H1 (cell line): ENCODE data around the gene MRPS12. TPM values are rescaled to one million over a fixed set of nuclear protein-coding genes. Genes with fewer than 3 reads are reported as not detected.

Experiments used
- CTCF ChIA-PET: fragments of 300-600 bp; sonication (Branson Sonifier 250); formaldehyde crosslinking; loops from one replicate; lab custom pipeline; 2021; ENCODE audit not compliant: partially characterized antibody; lab: Charles Lee
- POLR2A ChIA-PET: fragments of 300-600 bp; sonication (Branson Sonifier 250); formaldehyde crosslinking; loops from one replicate; lab custom pipeline; 2021; ENCODE audit warnings: inconsistent platforms; ENCODE audit not compliant: partially characterized antibody; lab: Charles Lee
- DNase-seq, 2 experiments: peaks; one replicate each; pipeline versions ENCODE4 v3.0.0 to v3.0.0-alpha.2; 2010 to 2022; ENCODE audit warnings: low spot score in 2 of 2, low read depth in 1 of 2, mixed read lengths in 1 of 2
- FAIRE-seq: peaks from 2 replicates; lab custom pipeline; 2011; peaks lifted over from hg19 to GRCh38; lab: Jason Lieb, UNC
- H2AFZ ChIP-seq: 2 replicates; pipeline ENCODE4 v1.8.1; 2012; ENCODE audit warnings: low read length, inconsistent platforms
- H2AK5ac ChIP-seq: 2 replicates; pipeline ENCODE4 v1.6.1; 2013; ENCODE audit warnings: low read depth, low read length
- H2BK120ac ChIP-seq: replicated peaks from 2 replicates; pipeline ENCODE3; 2013; ENCODE audit warnings: low read depth, low read length, inconsistent platforms
- H2BK12ac ChIP-seq: 2 replicates; pipeline ENCODE4 v1.6.1; 2013; ENCODE audit warnings: low read depth, low read length
- H2BK15ac ChIP-seq: 2 replicates; pipeline ENCODE4 v1.6.1; 2013; ENCODE audit warnings: low read length
- H2BK20ac ChIP-seq: 2 replicates; pipeline ENCODE4 v1.6.1; 2013; ENCODE audit warnings: low read length
- H2BK5ac ChIP-seq: 2 replicates; pipeline ENCODE4 v1.6.1; 2013; ENCODE audit warnings: low read depth, low read length
- H3K14ac ChIP-seq: 2 replicates; pipeline ENCODE4 v1.6.1; 2013; ENCODE audit warnings: inconsistent platforms; ENCODE audit not compliant: insufficient read length
- H3K18ac ChIP-seq: 2 replicates; pipeline ENCODE4 v1.6.1; 2013; ENCODE audit warnings: low read length; ENCODE audit errors: extremely low read depth
- H3K23ac ChIP-seq: 2 replicates; pipeline ENCODE4 v1.6.1; 2013; ENCODE audit warnings: inconsistent platforms; ENCODE audit not compliant: insufficient read length
- H3K23me2 ChIP-seq: 2 replicates; pipeline ENCODE4 v1.6.1; 2013; ENCODE audit warnings: low read depth, low read length
- H3K27ac ChIP-seq: 2 replicates; pipeline ENCODE4 v1.6.1; 2011; ENCODE audit warnings: low read depth, low read length, inconsistent platforms
- H3K27me3 ChIP-seq, 4 experiments: replicated peaks in 1 of 4; 1 replicate in 1 of 4; 2 replicates in 3 of 4; pipeline versions ENCODE4 v1.6.1 to v1.8.1; 2011 to 2013; ENCODE audit warnings: low read length in 3 of 4, mild to moderate bottlenecking in 3 of 4, inconsistent platforms in 2 of 4, mixed read lengths in 2 of 4, moderate library complexity in 1 of 4; ENCODE audit not compliant: control insufficient read depth in 3 of 4, insufficient read depth in 3 of 4; ENCODE audit errors: extremely low read depth in 1 of 4
- H3K36me3 ChIP-seq, 4 experiments: 2 replicates each; pipeline versions ENCODE4 v1.6.1 to v1.8.1; 2011 to 2013; ENCODE audit warnings: mild to moderate bottlenecking in 4 of 4, low read length in 3 of 4, moderate library complexity in 2 of 4, control low read depth in 1 of 4, inconsistent platforms in 1 of 4; ENCODE audit not compliant: insufficient read depth in 4 of 4, control insufficient read depth in 2 of 4
- H3K4ac ChIP-seq: replicated peaks from 2 replicates; pipeline ENCODE3; 2013; ENCODE audit warnings: low read length, low read depth, mixed read lengths, inconsistent platforms; ENCODE audit not compliant: insufficient read length
- H3K4me1 ChIP-seq, 4 experiments: replicated peaks in 1 of 4; 1 replicate in 1 of 4; 2 replicates in 3 of 4; pipeline versions ENCODE4 v1.6.1 to v1.8.1; 2011 to 2013; ENCODE audit warnings: low read length in 3 of 4, inconsistent platforms in 2 of 4, mixed read lengths in 1 of 4; ENCODE audit not compliant: insufficient read depth in 4 of 4, control insufficient read depth in 3 of 4
- H3K4me2 ChIP-seq, 2 experiments: 2 replicates each; pipeline versions ENCODE4 v1.6.1 to v1.8.1; 2011 to 2013; ENCODE audit warnings: low read depth in 2 of 2, low read length in 2 of 2, control low read depth in 1 of 2, inconsistent platforms in 1 of 2, mild to moderate bottlenecking in 1 of 2; ENCODE audit not compliant: insufficient read depth in 1 of 2
- H3K4me3 ChIP-seq, 4 experiments: fragments of 200-600, 300-600 bp in 1 of 4; sonication (generic), shearing (Covaris generic), sonication (Bioruptor Twin) in 1 of 4; 2 replicates each; pipeline versions ENCODE4 v1.5.1 to v1.8.1; 2011 to 2016; ENCODE audit warnings: low read length in 4 of 4, low read depth in 3 of 4, control low read depth in 2 of 4, inconsistent platforms in 2 of 4, mild to moderate bottlenecking in 2 of 4, mixed read lengths in 1 of 4, moderate library complexity in 1 of 4; ENCODE audit not compliant: insufficient read depth in 2 of 4; ENCODE audit errors: extremely low read depth in 1 of 4
- H3K56ac ChIP-seq: replicated peaks from 2 replicates; pipeline ENCODE3; 2013; ENCODE audit warnings: low read depth, mild to moderate bottlenecking, mixed read lengths, low read length, inconsistent platforms; ENCODE audit not compliant: insufficient read length
- H3K79me1 ChIP-seq: 2 replicates; pipeline ENCODE4 v1.6.1; 2013; ENCODE audit warnings: low read depth, low read length, control low read depth
- H3K79me2 ChIP-seq, 2 experiments: 2 replicates each; pipeline versions ENCODE4 v1.6.1 to v1.8.1; 2012 to 2013; ENCODE audit warnings: low read length in 2 of 2, mild to moderate bottlenecking in 2 of 2, inconsistent platforms in 1 of 2; ENCODE audit not compliant: insufficient read depth in 2 of 2, control insufficient read depth in 1 of 2
- H3K9ac ChIP-seq, 4 experiments: replicated peaks in 1 of 4; 1 replicate in 1 of 4; 2 replicates in 3 of 4; pipeline versions ENCODE4 v1.6.1 to v1.8.1; 2011 to 2013; ENCODE audit warnings: low read depth in 3 of 4, low read length in 3 of 4, control low read depth in 2 of 4, mild to moderate bottlenecking in 2 of 4, moderate library complexity in 2 of 4, inconsistent platforms in 1 of 4; ENCODE audit errors: extremely low read depth in 1 of 4
- H3K9me3 ChIP-seq, 2 experiments: 2 replicates each; pipeline versions ENCODE4 v1.6.1 to v1.8.1; 2012 to 2013; ENCODE audit warnings: mild to moderate bottlenecking in 2 of 2, moderate library complexity in 2 of 2, control low read depth in 1 of 2, inconsistent platforms in 1 of 2, low read depth in 1 of 2, low read length in 1 of 2, mixed read lengths in 1 of 2; ENCODE audit not compliant: insufficient read depth in 2 of 2
- H4K20me1 ChIP-seq, 2 experiments: replicated peaks in 1 of 2; 2 replicates each; pipeline versions ENCODE3 to v1.8.1; 2011 to 2013; ENCODE audit warnings: inconsistent platforms in 2 of 2, low read length in 2 of 2, mild to moderate bottlenecking in 1 of 2; ENCODE audit not compliant: insufficient read depth in 2 of 2, control insufficient read depth in 1 of 2
- H4K5ac ChIP-seq: 2 replicates; pipeline ENCODE4 v1.6.1; 2013; ENCODE audit warnings: low read length, low read depth, mixed read lengths, inconsistent platforms; ENCODE audit not compliant: insufficient read length
- H4K8ac ChIP-seq: 2 replicates; pipeline ENCODE4 v1.8.0; 2013; ENCODE audit warnings: mild to moderate bottlenecking, moderate library complexity, low read length, inconsistent platforms; ENCODE audit not compliant: insufficient read depth; ENCODE audit errors: extremely low read depth
- H4K91ac ChIP-seq: replicated peaks from 2 replicates; pipeline ENCODE3; 2013; ENCODE audit warnings: low read length, mixed read lengths, inconsistent platforms; ENCODE audit not compliant: insufficient read length
- BRCA1 ChIP-seq: IDR thresholded peaks from 2 replicates; pipeline ENCODE4 v1.6.1; 2012; ENCODE audit warnings: low read depth, low read length, improper control_type of control experiment
- CHD1 ChIP-seq: IDR thresholded peaks from 2 replicates; pipeline ENCODE4 v1.6.1; 2012; ENCODE audit warnings: low read depth, low read length, improper control_type of control experiment
- HDAC2 ChIP-seq, 2 experiments: fragments of 300-600 bp in 1 of 2; sonication (generic) in 1 of 2; IDR thresholded peaks; 2 replicates each; pipeline ENCODE4 v1.6.1; 2011 to 2012; ENCODE audit warnings: low read depth in 2 of 2, low read length in 2 of 2, mild to moderate bottlenecking in 2 of 2, moderate library complexity in 2 of 2, borderline replicate concordance in 1 of 2, inconsistent platforms in 1 of 2
- NRF1 ChIP-seq: IDR thresholded peaks from 2 replicates; pipeline ENCODE4 v1.6.1; 2011; ENCODE audit warnings: mild to moderate bottlenecking, low read depth, low read length, improper control_type of control experiment
- RAD21 ChIP-seq, 2 experiments: IDR thresholded peaks in 1 of 2; conservative IDR thresholded peaks in 1 of 2; 2 replicates each; pipeline ENCODE4 v1.6.1; 2011; ENCODE audit warnings: low read depth in 2 of 2, low read length in 2 of 2, improper control_type of control experiment in 1 of 2, inconsistent platforms in 1 of 2, mild to moderate bottlenecking in 1 of 2, moderate library complexity in 1 of 2
- RNF2 ChIP-seq: fragments of 200-900, 300-1000 bp; sonication (generic); IDR thresholded peaks from 2 replicates; pipeline ENCODE4 v1.7.1; 2016; ENCODE audit warnings: borderline replicate concordance, low read depth, mild to moderate bottlenecking, antibody characterized with exemption, low read length; ENCODE audit not compliant: poor library complexity, severe bottlenecking; ENCODE audit errors: missing control alignments
- SIRT6 ChIP-seq: IDR thresholded peaks from one replicate; pipeline ENCODE4 v1.7.1; 2012; ENCODE audit warnings: low read length, inconsistent platforms
- SP1 ChIP-seq: IDR thresholded peaks from 2 replicates; pipeline ENCODE4 v1.6.1; 2011; ENCODE audit warnings: low read depth, low read length
- SP4 ChIP-seq: IDR thresholded peaks from 2 replicates; pipeline ENCODE4 v1.6.1; 2012; ENCODE audit warnings: low read length, inconsistent platforms
- TAF1 ChIP-seq: IDR thresholded peaks from 2 replicates; pipeline ENCODE4 v1.6.1; 2011; ENCODE audit warnings: mild to moderate bottlenecking, low read depth, low read length
- WGBS, 2 experiments: shearing (Covaris generic) in 1 of 2; methylation state at CpG; one replicate each; pipeline versions ENCODE4 v1.1.6 to v1.1.7; 2013 to 2015; ENCODE audit warnings: low lambda C conversion rate in 2 of 2, mixed read lengths in 2 of 2, inconsistent platforms in 1 of 2, low coverage in 1 of 2, missing lambda C conversion rate in 1 of 2; ENCODE audit not compliant: insufficient replicate concordance in 2 of 2, insufficient coverage in 1 of 2, insufficient read length in 1 of 2; ENCODE audit errors: extremely low coverage in 1 of 2, missing lambda C conversion rate in 1 of 2; 5-methylcytosine and 5-hydroxymethylcytosine counted together
- polyA plus RNA-seq, 7 experiments: library from polyadenylated mRNA; depleted of rRNA in 3 of 7; stranded (reverse) in 5 of 7; unstranded in 2 of 7; fragments of >200 nt in 5 of 7; fragments of 200-250 nt in 2 of 7; gene quantifications; 1 replicate in 5 of 7; 2 replicates in 1 of 7; 4 replicates in 1 of 7; pipeline versions ENCODE4 v1.2.1 to v1.2.3, GENCODE V29; 2011 to 2013; ENCODE audit warnings: missing spikeins in 2 of 7, mixed read lengths in 2 of 7
- total RNA-seq: library from RNA; stranded (reverse); fragmentation: NEBNext Ultra II Directional; extraction: Animal tissue kit (Norgen Biotek cat#: 25700); gene quantifications from 2 replicates; pipeline ENCODE4 v1.2.1, GENCODE V29; 2021
- TF ChIP-seq, protein P1 (sequence below): IDR thresholded peaks from 2 replicates; pipeline ENCODE4 v1.6.1; 2012; ENCODE audit warnings: inconsistent platforms

Gene MRPS12
- total and polyA plus RNA-seq, 2 of the 8 experiments (the other 6 are each of a cell fraction or from before 2014, with no cell fraction given): 79.0 to 175 TPM

DNA sequence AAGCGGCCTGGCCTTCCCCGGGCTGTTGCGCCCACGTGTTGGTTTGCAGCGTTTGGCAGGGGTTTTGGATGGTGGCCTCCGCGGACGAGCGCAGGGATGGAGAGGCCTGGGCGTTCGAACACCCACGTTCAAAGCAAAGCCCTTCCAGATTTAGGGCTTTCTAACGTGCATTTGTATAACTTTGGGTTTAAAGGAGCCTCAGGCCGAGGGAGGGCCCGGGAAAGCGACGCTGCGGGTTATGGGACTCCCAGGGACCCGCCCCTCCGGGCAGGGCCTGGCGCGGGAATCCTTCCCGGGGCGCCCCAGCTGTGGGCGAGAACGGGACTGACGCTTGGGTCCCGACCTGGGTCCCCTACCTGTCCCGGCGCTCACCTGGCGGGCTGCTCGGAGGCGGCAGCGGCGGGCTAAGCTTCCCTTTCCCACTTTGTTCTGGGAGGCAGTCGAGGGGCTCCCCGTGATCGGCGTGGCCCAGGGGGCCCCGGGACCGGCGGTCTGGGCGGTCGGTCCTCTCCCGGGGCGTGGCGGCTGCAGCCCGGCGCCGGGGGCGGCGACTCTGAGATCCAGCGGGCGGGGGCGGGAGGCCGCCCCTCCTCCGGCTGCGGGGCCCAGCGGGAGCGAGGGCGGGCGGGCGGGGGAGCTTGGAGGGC lies 44.6 kb downstream of the MRPS12 start, which contains the start of gene FBXO17:
Gene FBXO17 (minus strand): TSS at position 529 of the 647 bp plus-strand sequence. CDS start 25,423 bp downstream, outside the sequence.
- POLR2A ChIA-PET: interaction anchor here (0.7 to 2.1 kb wide), 8 partner anchors 10 to 150 kb away, joined by 3 to 11 read pairs (median 4); partner anchors contain the start of genes FBXO27, NFKBIB and PAK4
- TF ChIP-seq TAF1 (peak; percentile 19; the same call in 1 of the 2 replicates), HDAC2 (IDR thresholded peaks at IDR 0.05; ENCODE audit: borderline replicate concordance in 1 of 2, low read depth in 2 of 2, low read length in 2 of 2) (peak in 1 of 2 experiments; percentile 78; a peak in 2 of 4 replicates), SP1 (no peak), SP4 (no peak), RAD21 (IDR thresholded peaks at IDR 0.05 in 1 of 2, conservative IDR thresholded peaks at IDR 0.05 in 1 of 2; ENCODE audit: low read depth in 2 of 2, low read length in 2 of 2) (no peak), NRF1 (no peak), SIRT6 (no peak), RNF2 (no peak), BRCA1 (no peak), CHD1 (no peak)
- TF ChIP-seq, protein P1, sequence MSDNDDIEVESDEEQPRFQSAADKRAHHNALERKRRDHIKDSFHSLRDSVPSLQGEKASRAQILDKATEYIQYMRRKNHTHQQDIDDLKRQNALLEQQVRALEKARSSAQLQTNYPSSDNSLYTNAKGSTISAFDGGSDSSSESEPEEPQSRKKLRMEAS: peak; percentile 97

More for the DNA sequence above, 44.6 kb downstream of the MRPS12 start, which contains the start of gene FBXO17:
- H4K8ac ChIP-seq: peak within 1 kb of the TSS; percentile 54
- no peaks in the 10 kb centered on the region for H3K79me1 ChIP-seq
- no peak within 1 kb of the TSS for H2BK20ac ChIP-seq
- peak within 1 kb of the TSS; percentile 85 for H4K5ac ChIP-seq
- peak within 1 kb of the TSS; percentile 48 to 82 (median 74) for H3K4me3 ChIP-seq
- peak within 1 kb of the TSS; percentile 94 for H3K18ac ChIP-seq
- H3K9me3 ChIP-seq: no peaks in the 10 kb centered on the region
- peak within 1 kb of the TSS; percentile 90 for H2BK5ac ChIP-seq
- H2BK120ac ChIP-seq: no peak within 1 kb of the TSS
- H2AK5ac ChIP-seq: no peak within 1 kb of the TSS
- DNase-seq (peak in 1 of 2 experiments; percentile 84), FAIRE-seq (no peak)
- peaks cover 0 to 4% of the 10 kb centered on the region in 2 experiments; a peak in 1 of 4 replicates for H3K79me2 ChIP-seq
- H3K4me2 ChIP-seq: peak within 1 kb of the TSS; percentile 80 to 88
- H3K23ac ChIP-seq: no peak within 1 kb of the TSS
- H4K91ac ChIP-seq: peak within 1 kb of the TSS; percentile 5
- H2BK12ac ChIP-seq: peak within 1 kb of the TSS; percentile 98
- no peak within 1 kb of the TSS for H3K4ac ChIP-seq
- peaks cover 0 to 7% (median 3%) of the 10 kb centered on the region in 4 experiments; a peak in 3 of 7 replicates for H3K4me1 ChIP-seq
- 0 out of 7 replicates have a peak, but pooled peaks cover 0 to 3% (median 0%) of the 10 kb centered on the region in 4 experiments for H3K27me3 ChIP-seq
- peak within 1 kb of the TSS; percentile 10 for H3K56ac ChIP-seq
- no peak within 1 kb of the TSS for H3K14ac ChIP-seq
- H2BK15ac ChIP-seq: peak within 1 kb of the TSS; percentile 61; the same call in 1 of the 2 replicates
- no peaks in the 10 kb centered on the region for H4K20me1 ChIP-seq
- H3K9ac ChIP-seq: peak within 1 kb of the TSS; percentile 49 to 62 (median 58)
- CTCF ChIA-PET: interaction anchor here (1.0 to 4.1 kb wide), 14 partner anchors 14 to 88 kb away, joined by 3 to 32 read pairs (median 8); no protein-coding TSS in a partner anchor
- H3K36me3 ChIP-seq: peaks cover 0 to 3% (median 0%) of the 10 kb centered on the region in 4 experiments; a peak in 2 of 8 replicates
- WGBS, 2 experiments: 2% methylated on average over 41 of the region's 63 CpGs; no CpG with 5 or more reads in 1 of the 2 experiments
- H3K27ac ChIP-seq: peak within 1 kb of the TSS; percentile 12; the same call in 1 of the 2 replicates
- H2AFZ ChIP-seq: peak within 1 kb of the TSS; percentile 67; the same call in 1 of the 2 replicates
- H3K23me2 ChIP-seq: peaks cover 6% of the 10 kb centered on the region; the same call in 1 of the 2 replicates
